Testis (tissue), 3 donors: ENCODE data around the gene ZNF236. TPM values are rescaled to one million over a fixed set of nuclear protein-coding genes. Genes with fewer than 3 reads are reported as not detected.

ENCODE experiments used
- DNase-seq: peaks from one replicate; pipeline ENCODE4 v3.0.0-alpha.2; 2019
- H3K27ac ChIP-seq, 2 donors: fragments of 200-600 bp; sonication (generic); one replicate each; pipeline ENCODE4 v1.5.1; 2019
- H3K27me3 ChIP-seq: fragments of 200-600 bp; sonication (generic); one replicate; pipeline ENCODE4 v1.5.1; 2019
- H3K36me3 ChIP-seq: fragments of 200-600 bp; sonication (generic); one replicate; pipeline ENCODE4 v1.5.1; 2017; ENCODE audit warnings: low read depth; ENCODE audit errors: missing control alignments
- H3K4me1 ChIP-seq: fragments of 200-600 bp; sonication (generic); one replicate; pipeline ENCODE4 v1.5.1; 2019
- H3K4me3 ChIP-seq, 2 donors: fragments of 200-600 bp; sonication (generic); one replicate each; pipeline ENCODE4 v1.5.1; 2017 to 2019
- H3K9me3 ChIP-seq: fragments of 200-600 bp; sonication (generic); one replicate; pipeline ENCODE4 v1.5.1; 2017
- CTCF ChIP-seq, 3 experiments: fragments of 450-650 bp in 2 of 3; fragments of 200-600 bp in 1 of 3; sonication (generic) in 1 of 3; IDR thresholded peaks; one replicate each; pipeline ENCODE4 v1.5.1; 2016 to 2019; ENCODE audit warnings: antibody characterized with exemption in 3 of 3, mild to moderate bottlenecking in 2 of 3, moderate library complexity in 1 of 3
- POLR2A ChIP-seq: fragments of 450-650 bp; IDR thresholded peaks from one replicate; pipeline ENCODE4 v1.6.1; 2017; ENCODE audit warnings: antibody characterized with exemption, mild to moderate bottlenecking, moderate library complexity
- WGBS, 2 donors: methylation state at CpG; one replicate each; pipeline ENCODE4 v1.1.5; 2018; 5-methylcytosine and 5-hydroxymethylcytosine counted together
- intact Hi-C: fragments of 100-400 bp; cut with DNase I; formaldehyde crosslinking; loops from one replicate; pipeline ENCODE4 v1.15.1; 2023; ENCODE audit warnings: low total_unique reads
- polyA plus RNA-seq: library from polyadenylated mRNA; stranded (reverse); fragments of 350-450 nt; fragmentation: Illumina TruSeq; extraction: RNeasy Lipid Tissue Mini Kit (QIAGEN cat#74804); gene quantifications from one replicate; pipeline ENCODE4 v1.2.3, GENCODE V29; 2014; ENCODE audit warnings: low read depth, low replicate concordance; ENCODE audit not compliant: insufficient read depth
- total RNA-seq, 2 donors: library from RNA; depleted of rRNA; stranded (reverse); fragments of >200 nt; gene quantifications; one replicate each; pipeline ENCODE4 v1.2.3, GENCODE V29; 2016

Gene ZNF236
- total and polyA plus RNA-seq, 3 donors from 2014 or later: 19.5 to 58.2 (median 53.9) TPM

- no peak for TF ChIP-seq CTCF (IDR thresholded peaks at IDR 0.05)
- no peak for TF ChIP-seq POLR2A
- 87 to 88% methylated on average over 8 of the region's 8 CpGs for WGBS, 2 donors
- no peaks in the 10 kb centered on the region for H3K36me3 ChIP-seq
- no peaks in the 10 kb centered on the region for H3K27me3 ChIP-seq
- no peak overlapping the region for H3K4me3 ChIP-seq
- no peaks in the 10 kb centered on the region for H3K4me1 ChIP-seq
- intact Hi-C loops: no loop called here
- H3K9me3 ChIP-seq: no peaks in the 10 kb centered on the region
- no peak overlapping the region for H3K27ac ChIP-seq
- no peak for DNase-seq
These were observed 171.8 kb downstream of the ZNF236 start for GRCh38 chr18:76994086-76994654.

GRCh38 chr18:76995896-76996295 is 173.5 kb downstream of the ZNF236 start:
- Histone ChIP-seq H3K27me3 (no peaks in the 10 kb centered on the region), H3K4me1 (no peaks in the 10 kb centered on the region), H3K9me3 (no peaks in the 10 kb centered on the region), H3K4me3 (no peak overlapping the region), H3K27ac (no peak overlapping the region), H3K36me3 (no peaks in the 10 kb centered on the region)
- no peak for TF ChIP-seq POLR2A
- TF ChIP-seq CTCF (IDR thresholded peaks at IDR 0.05): no peak
- WGBS, 2 donors: 60 to 63% methylated on average over 7 of the region's 7 CpGs
- intact Hi-C loops: no loop called here
- DNase-seq: no peak

GRCh38 chr18:76996429-76996828 is 174.1 kb downstream of the ZNF236 start:
- WGBS, 2 donors: 58 to 66% methylated on average over 7 of the region's 7 CpGs
- Histone ChIP-seq H3K27ac (no peak overlapping the region), H3K9me3 (no peaks in the 10 kb centered on the region)

GRCh38 chr18:76997951-76998808 is 175.8 kb downstream of the ZNF236 start:
- 63 to 79% methylated on average over 38 of the region's 38 CpGs for WGBS, 2 donors
- intact Hi-C loops: no loop called here
- Histone ChIP-seq H3K27ac (no peak overlapping the region), H3K4me3 (no peak overlapping the region), H3K9me3 (no peaks in the 10 kb centered on the region), H3K27me3 (no peaks in the 10 kb centered on the region), H3K36me3 (no peaks in the 10 kb centered on the region), H3K4me1 (no peaks in the 10 kb centered on the region)
- TF ChIP-seq POLR2A (no peak), CTCF (IDR thresholded peaks at IDR 0.05) (no peak)
- DNase-seq: no peak

More at GRCh38 chr18:76996429-76996828, 174.1 kb downstream of the ZNF236 start:
- Histone ChIP-seq H3K36me3 (no peaks in the 10 kb centered on the region), H3K27me3 (no peaks in the 10 kb centered on the region), H3K4me3 (no peak overlapping the region), H3K4me1 (no peaks in the 10 kb centered on the region)
- no peak for TF ChIP-seq POLR2A
- no peak for TF ChIP-seq CTCF (IDR thresholded peaks at IDR 0.05)
- intact Hi-C loops: no loop called here
- no peak for DNase-seq
